Measurements from ENCODE around the gene TFF1.

The TFF1 gene

DNA sequence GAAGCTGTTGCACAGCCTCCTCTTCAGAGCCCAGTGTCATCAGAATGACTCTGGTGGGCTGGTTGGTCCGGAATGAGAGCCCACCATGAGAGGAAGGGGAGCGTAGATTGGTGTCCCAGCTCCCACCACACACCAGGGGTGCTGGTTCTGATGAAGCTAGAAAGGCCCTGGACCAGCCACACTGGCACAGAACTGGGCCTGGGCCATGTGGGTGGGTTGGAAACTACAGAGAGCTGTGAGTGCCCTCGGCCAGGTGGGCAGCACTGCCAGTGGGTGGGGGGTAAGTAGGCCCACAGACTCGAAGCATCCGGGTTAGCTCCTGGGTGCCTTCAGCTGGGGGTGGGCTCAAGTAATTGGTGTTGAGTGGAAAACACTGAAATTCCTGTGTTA is 11.6 kb upstream of the TFF1 start:
- DNase-seq (ENCODE audit: low spot score), result no peak
- ChIA-PET POLR2A (ENCODE audit: low non-redundant PET) (no interaction called here), CTCF (interaction anchor here (0.7 to 0.8 kb wide), 2 partner anchors 10 to 69 kb away, joined by 3 to 5 read pairs; no protein-coding TSS in a partner anchor)
- no peak overlapping the region for H3K27ac ChIP-seq
- no peak for TF ChIP-seq CTCF (conservative IDR thresholded peaks at IDR 0.05; ENCODE audit: low read depth)

DNA sequence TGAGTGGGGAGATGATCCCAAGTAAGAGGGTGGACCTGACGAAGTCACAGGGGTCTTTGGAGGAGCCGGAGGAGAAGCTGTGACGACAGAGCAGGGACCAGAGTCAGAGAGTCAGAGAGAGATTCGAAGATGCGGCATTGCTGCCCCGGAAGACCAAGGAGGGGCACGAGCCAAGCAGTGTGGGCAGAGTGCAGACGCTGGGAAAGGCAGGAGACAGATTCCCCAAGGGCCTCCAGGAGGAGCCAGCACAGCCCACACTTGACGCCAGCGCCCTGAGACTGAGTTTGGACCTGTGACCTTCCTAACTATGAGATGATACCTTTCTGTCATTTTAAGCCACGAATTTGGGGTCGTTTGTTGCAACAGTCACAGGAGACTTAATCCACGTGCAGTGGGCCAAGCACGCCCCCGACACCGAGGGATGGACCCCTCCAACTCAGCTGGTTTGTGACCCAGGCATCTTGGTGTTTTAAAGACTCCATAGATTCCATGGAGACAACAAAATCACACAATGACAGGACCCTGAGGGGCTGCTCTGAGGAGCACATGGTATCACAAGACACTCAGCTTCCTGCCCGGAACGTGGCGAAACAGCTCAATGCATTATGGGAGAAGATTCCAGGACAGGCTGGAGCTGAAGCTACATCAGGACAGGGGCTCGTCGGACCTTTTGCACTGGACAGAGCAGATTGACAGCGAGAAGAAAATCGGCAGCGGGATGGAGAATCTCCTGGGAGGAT is 11.0 kb upstream of the TFF1 start:
- CTCF ChIA-PET, result interaction anchor here (0.7 kb wide), 2 partner anchors 9 to 45 kb away, joined by 3 to 5 read pairs; no protein-coding TSS in a partner anchor
- H3K27ac ChIP-seq, result no peak overlapping the region
- POLR2A ChIA-PET (ENCODE audit: low non-redundant PET), result no interaction called here
- no peak for DNase-seq (ENCODE audit: low spot score)
- no peak for TF ChIP-seq CTCF (conservative IDR thresholded peaks at IDR 0.05; ENCODE audit: low read depth)

- TF ChIP-seq CTCF (conservative IDR thresholded peaks at IDR 0.05; ENCODE audit: low read depth), result no peak
- H3K27ac ChIP-seq, result no peak overlapping the region
- CTCF ChIA-PET, result interaction anchor here (0.7 kb wide), 1 partner anchor 44 kb away, joined by 3 read pairs; no protein-coding TSS in a partner anchor
- DNase-seq (ENCODE audit: low spot score), result no peak
- POLR2A ChIA-PET (ENCODE audit: low non-redundant PET), result no interaction called here
Measured at GRCh38 chr21:42376338-42376982, 10.1 kb upstream of the TFF1 start.

DNA sequence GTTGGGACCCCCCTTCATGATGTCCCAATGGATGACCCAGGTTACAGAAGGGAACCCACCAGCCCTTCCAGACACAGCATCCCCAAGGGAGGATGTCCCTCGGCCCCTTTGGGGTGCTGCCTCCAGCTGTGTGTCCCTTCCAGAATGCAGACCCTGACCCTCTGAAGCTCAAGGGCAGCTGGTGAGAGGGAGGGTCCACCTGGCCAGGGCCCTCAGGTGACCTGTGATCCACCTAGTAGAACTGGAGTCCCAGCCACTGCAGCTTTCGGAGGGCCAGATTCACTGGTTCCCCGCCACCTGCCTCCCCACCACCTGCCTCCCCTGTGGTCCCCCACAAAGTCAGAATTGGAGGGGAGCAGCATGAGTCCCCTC is 9.6 kb upstream of the TFF1 start:
- TF ChIP-seq CTCF (conservative IDR thresholded peaks at IDR 0.05; ENCODE audit: low read depth), result no peak
- H3K27ac ChIP-seq, result no peak overlapping the region
- DNase-seq (ENCODE audit: low spot score), result no peak
- CTCF ChIA-PET, result no interaction called here
- POLR2A ChIA-PET (ENCODE audit: low non-redundant PET), result no interaction called here

DNA sequence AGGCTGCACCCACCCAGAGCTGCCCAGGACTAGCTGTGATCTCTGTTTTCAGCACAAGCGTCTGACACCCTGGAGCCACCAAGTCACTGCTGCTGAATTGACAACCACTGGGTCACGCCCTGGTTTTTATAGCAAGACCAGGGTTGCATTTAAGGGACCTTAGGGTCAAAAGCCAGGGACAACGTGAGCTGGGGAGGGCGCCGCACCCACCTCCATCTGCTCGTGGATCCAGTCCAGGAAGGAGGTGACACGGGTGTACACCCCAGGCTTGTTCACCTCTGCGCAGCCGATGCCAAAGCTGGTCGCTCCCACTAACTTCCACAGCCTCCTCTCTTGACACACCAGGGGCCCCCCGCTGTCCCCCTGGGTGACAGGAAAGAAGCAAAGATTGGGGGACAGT is 9.2 kb upstream of the TFF1 start:
- no peak for TF ChIP-seq CTCF (conservative IDR thresholded peaks at IDR 0.05; ENCODE audit: low read depth)
- ChIA-PET POLR2A (ENCODE audit: low non-redundant PET) (no interaction called here), CTCF (no interaction called here)
- no peak overlapping the region for H3K27ac ChIP-seq
- DNase-seq (ENCODE audit: low spot score), result no peak

GRCh38 chr21:42374864-42375499 is 8.6 kb upstream of the TFF1 start:
- ChIA-PET CTCF (no interaction called here), POLR2A (ENCODE audit: low non-redundant PET) (no interaction called here)
- no peak for DNase-seq (ENCODE audit: low spot score)
- TF ChIP-seq CTCF (conservative IDR thresholded peaks at IDR 0.05; ENCODE audit: low read depth), result no peak
- no peak overlapping the region for H3K27ac ChIP-seq
